ENCODE results near the gene GMCL1.

The GMCL1 gene

GRCh38 chr2:69829256-69830044 lies at the start of gene GMCL1:
GMCL1 (plus strand) TSS chr2:69829660; CDS start chr2:69829893, 233 bp downstream.
- Histone ChIP-seq H3K4me1 (peaks cover 61% of the 10 kb centered on the region), H3K27ac (peak within 1 kb of the TSS; percentile 86), H3K4me2 (peak within 1 kb of the TSS; percentile 85), H4K20me1 (peaks cover 46% of the 10 kb centered on the region), H3K27me3 (no peaks in the 10 kb centered on the region), H3K9ac (peak within 1 kb of the TSS; percentile 88), H3K9me3 (no peaks in the 10 kb centered on the region), H3K4me3 (peak within 1 kb of the TSS; percentile 86), H3K36me3 (peaks cover 12% of the 10 kb centered on the region; the same call in 1 of the 2 replicates)
- TF ChIP-seq Cebpa-rat (IDR thresholded peaks at IDR 0.05) = peak; percentile 99

GRCh38 chr2:69780921-69781320 lies 48.5 kb upstream of the GMCL1 start:
- peaks cover 18% of the 10 kb centered on the region for H3K9me3 ChIP-seq
- H3K36me3 ChIP-seq = peaks cover 13% of the 10 kb centered on the region
- no peaks in the 10 kb centered on the region for H3K27me3 ChIP-seq
- peaks cover 2% of the 10 kb centered on the region; the same call in 1 of the 2 replicates for H3K4me1 ChIP-seq
- H3K9ac ChIP-seq = no peak overlapping the region
- H3K27ac ChIP-seq = no peak overlapping the region
- no peak overlapping the region for H3K4me2 ChIP-seq
- H3K4me3 ChIP-seq = no peak overlapping the region
- no peaks in the 10 kb centered on the region for H4K20me1 ChIP-seq
- no peak for TF ChIP-seq Cebpa-rat (IDR thresholded peaks at IDR 0.05)

- H3K4me2 ChIP-seq = no peak overlapping the region
- peaks cover 9% of the 10 kb centered on the region for H3K4me1 ChIP-seq
- no peak overlapping the region for H3K9ac ChIP-seq
- no peak overlapping the region for H3K4me3 ChIP-seq
- no peak for TF ChIP-seq Cebpa-rat (IDR thresholded peaks at IDR 0.05)
- H3K27me3 ChIP-seq = no peaks in the 10 kb centered on the region
- H3K36me3 ChIP-seq = peaks cover 7% of the 10 kb centered on the region; the same call in 1 of the 2 replicates
- H4K20me1 ChIP-seq = no peaks in the 10 kb centered on the region
- no peak overlapping the region for H3K27ac ChIP-seq
- peaks cover 12% of the 10 kb centered on the region for H3K9me3 ChIP-seq
These were observed 47.9 kb upstream of the GMCL1 start for GRCh38 chr2:69781321-69782248.

GRCh38 chr2:69784228-69784627 lies 45.2 kb upstream of the GMCL1 start:
- H3K4me2 ChIP-seq = no peak overlapping the region
- H3K4me1 ChIP-seq = peaks cover 25% of the 10 kb centered on the region
- H3K4me3 ChIP-seq = no peak overlapping the region
- no peaks in the 10 kb centered on the region for H3K27me3 ChIP-seq
- no peak overlapping the region for H3K27ac ChIP-seq
- no peaks in the 10 kb centered on the region for H3K9me3 ChIP-seq
- TF ChIP-seq Cebpa-rat (IDR thresholded peaks at IDR 0.05) = no peak
- no peak overlapping the region for H3K9ac ChIP-seq
- 0 out of 2 replicates have a peak, but pooled peaks cover 8% of the 10 kb centered on the region for H3K36me3 ChIP-seq
- H4K20me1 ChIP-seq = no peaks in the 10 kb centered on the region

GRCh38 chr2:69785358-69785757 lies 44.1 kb upstream of the GMCL1 start:
- H3K27me3 ChIP-seq = no peaks in the 10 kb centered on the region
- H3K9ac ChIP-seq = no peak overlapping the region
- no peak for TF ChIP-seq Cebpa-rat (IDR thresholded peaks at IDR 0.05)
- H3K4me1 ChIP-seq = peaks cover 36% of the 10 kb centered on the region
- no peaks in the 10 kb centered on the region for H3K9me3 ChIP-seq
- H3K4me3 ChIP-seq = no peak overlapping the region
- H3K27ac ChIP-seq = no peak overlapping the region
- H3K36me3 ChIP-seq = 0 out of 2 replicates have a peak, but pooled peaks cover 8% of the 10 kb centered on the region
- H3K4me2 ChIP-seq = no peak overlapping the region
- H4K20me1 ChIP-seq = no peaks in the 10 kb centered on the region

GRCh38 chr2:69786052-69786560 lies 43.4 kb upstream of the GMCL1 start:
- no peak for TF ChIP-seq Cebpa-rat (IDR thresholded peaks at IDR 0.05)
- Histone ChIP-seq H3K9me3 (no peaks in the 10 kb centered on the region), H3K27ac (no peak overlapping the region; the same call in 1 of the 2 replicates)

GRCh38 chr2:69789175-69789721 lies 40.2 kb upstream of the GMCL1 start:
- Histone ChIP-seq H3K36me3 (0 out of 2 replicates have a peak, but pooled peaks cover 8% of the 10 kb centered on the region), H4K20me1 (no peaks in the 10 kb centered on the region), H3K4me1 (peaks cover 50% of the 10 kb centered on the region), H3K9me3 (no peaks in the 10 kb centered on the region), H3K4me2 (peak overlapping the region; percentile 94), H3K4me3 (peak overlapping the region; percentile 60; the same call in 1 of the 2 replicates), H3K9ac (peak overlapping the region; percentile 76), H3K27ac (peak overlapping the region; percentile 82), H3K27me3 (no peaks in the 10 kb centered on the region)
- TF ChIP-seq Cebpa-rat (IDR thresholded peaks at IDR 0.05) = no peak

More at GRCh38 chr2:69786052-69786560, 43.4 kb upstream of the GMCL1 start:
- no peaks in the 10 kb centered on the region for H4K20me1 ChIP-seq
- H3K36me3 ChIP-seq = 0 out of 2 replicates have a peak, but pooled peaks cover 8% of the 10 kb centered on the region
- no peak overlapping the region for H3K9ac ChIP-seq
- no peak overlapping the region for H3K4me3 ChIP-seq
- H3K27me3 ChIP-seq = no peaks in the 10 kb centered on the region
- H3K4me2 ChIP-seq = 0 out of 2 replicates have a peak overlapping the region, but pooled peaks have one; percentile 43
- H3K4me1 ChIP-seq = peaks cover 43% of the 10 kb centered on the region

- peak overlapping the region; percentile 82 for H3K27ac ChIP-seq
- no peak for TF ChIP-seq Cebpa-rat (IDR thresholded peaks at IDR 0.05)
- H3K36me3 ChIP-seq = 0 out of 2 replicates have a peak, but pooled peaks cover 8% of the 10 kb centered on the region
- no peaks in the 10 kb centered on the region for H3K27me3 ChIP-seq
- peaks cover 50% of the 10 kb centered on the region for H3K4me1 ChIP-seq
- H3K9me3 ChIP-seq = no peaks in the 10 kb centered on the region
- H3K9ac ChIP-seq = peak overlapping the region; percentile 76
- H3K4me2 ChIP-seq = peak overlapping the region; percentile 94
- no peaks in the 10 kb centered on the region for H4K20me1 ChIP-seq
- peak overlapping the region; percentile 60 for H3K4me3 ChIP-seq
These were observed 39.5 kb upstream of the GMCL1 start for GRCh38 chr2:69789772-69790600.

All from BLaER1 (cell line).